Prostate gland (tissue), 2 donors: Measurements from ENCODE around the gene SP9.

ENCODE experiments used
- POLR2A ChIP-seq: fragments of 450-650 bp; IDR thresholded peaks from one replicate; pipeline ENCODE4 v1.6.1; 2016; ENCODE audit warnings: antibody characterized with exemption, mild to moderate bottlenecking
- POLR2AphosphoS5 ChIP-seq: sonication (generic); formaldehyde crosslinking; IDR thresholded peaks from one replicate; pipeline ENCODE4 v1.6.1; 2017; ENCODE audit warnings: antibody characterized with exemption
- TF ChIP-seq, protein P1 (sequence below), 4 experiments: fragments of 200-600 bp in 2 of 4; fragments of 450-650 bp in 2 of 4; sonication (generic) in 2 of 4; IDR thresholded peaks; 1 replicate in 3 of 4; 2 replicates in 1 of 4; pipeline ENCODE4 v1.5.1; 2016 to 2019; ENCODE audit warnings: antibody characterized with exemption in 4 of 4, mild to moderate bottlenecking in 2 of 4, moderate library complexity in 2 of 4

DNA sequence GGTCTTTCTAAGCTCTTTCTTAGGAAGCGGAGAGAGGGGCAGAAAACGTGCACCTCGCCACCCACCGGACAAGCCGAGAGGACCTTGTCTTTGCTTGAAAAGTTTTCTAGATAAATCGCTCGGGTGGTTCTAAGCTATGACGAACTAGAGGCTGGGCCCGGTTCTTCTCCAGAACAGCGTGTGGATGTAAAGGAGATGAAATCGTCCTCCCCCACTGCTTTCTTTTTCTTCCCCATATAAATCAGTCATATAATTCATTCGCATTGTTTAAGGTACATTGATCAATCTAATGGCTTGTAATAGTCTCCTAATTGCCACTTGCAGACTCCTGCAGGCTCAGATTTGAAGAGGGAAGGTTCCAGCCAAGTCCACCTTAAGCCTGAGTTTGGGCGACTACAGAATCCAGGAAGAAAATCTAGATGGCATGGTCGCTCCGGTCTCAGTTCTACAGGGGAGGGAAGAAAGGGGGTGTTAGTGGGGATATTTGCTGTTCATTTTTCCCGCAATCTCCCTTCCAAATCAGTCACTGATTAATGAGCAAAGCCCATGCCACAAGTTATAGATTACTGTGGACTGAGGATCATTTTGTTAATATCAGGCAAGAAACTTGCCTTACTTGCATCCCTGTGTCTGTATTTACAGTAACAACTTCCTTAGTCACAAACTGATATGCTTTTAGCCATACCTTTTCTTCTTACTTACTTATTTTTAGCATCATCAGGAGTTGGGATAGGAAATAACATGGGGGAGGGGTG is 5.6 kb upstream of the SP9 start:
- no peak for TF ChIP-seq POLR2A
- TF ChIP-seq, protein P1, sequence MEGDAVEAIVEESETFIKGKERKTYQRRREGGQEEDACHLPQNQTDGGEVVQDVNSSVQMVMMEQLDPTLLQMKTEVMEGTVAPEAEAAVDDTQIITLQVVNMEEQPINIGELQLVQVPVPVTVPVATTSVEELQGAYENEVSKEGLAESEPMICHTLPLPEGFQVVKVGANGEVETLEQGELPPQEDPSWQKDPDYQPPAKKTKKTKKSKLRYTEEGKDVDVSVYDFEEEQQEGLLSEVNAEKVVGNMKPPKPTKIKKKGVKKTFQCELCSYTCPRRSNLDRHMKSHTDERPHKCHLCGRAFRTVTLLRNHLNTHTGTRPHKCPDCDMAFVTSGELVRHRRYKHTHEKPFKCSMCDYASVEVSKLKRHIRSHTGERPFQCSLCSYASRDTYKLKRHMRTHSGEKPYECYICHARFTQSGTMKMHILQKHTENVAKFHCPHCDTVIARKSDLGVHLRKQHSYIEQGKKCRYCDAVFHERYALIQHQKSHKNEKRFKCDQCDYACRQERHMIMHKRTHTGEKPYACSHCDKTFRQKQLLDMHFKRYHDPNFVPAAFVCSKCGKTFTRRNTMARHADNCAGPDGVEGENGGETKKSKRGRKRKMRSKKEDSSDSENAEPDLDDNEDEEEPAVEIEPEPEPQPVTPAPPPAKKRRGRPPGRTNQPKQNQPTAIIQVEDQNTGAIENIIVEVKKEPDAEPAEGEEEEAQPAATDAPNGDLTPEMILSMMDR (IDR thresholded peaks at IDR 0.05) = no peak
- TF ChIP-seq POLR2AphosphoS5 = no peak
